GM23338 (cell line): ENCODE results near the gene LCN6. TPM values are rescaled to one million over a fixed set of nuclear protein-coding genes. Genes with fewer than 3 reads are reported as not detected.

ENCODE experiments used
- ATAC-seq: fragments of 200-7000 bp; cut with Tn5 transposase; 3 replicates; pipeline ENCODE4 v1.9.1; 2020
- DNase-seq: peaks from one replicate; pipeline ENCODE4 v3.0.0-alpha.2; 2015; ENCODE audit warnings: low spot score
- H2AFZ ChIP-seq: fragments of 200-600 bp; sonication (generic); 2 replicates; pipeline ENCODE4 v1.8.0; 2016; ENCODE audit warnings: antibody characterized with exemption, mild to moderate bottlenecking, moderate library complexity
- H3F3A ChIP-seq: fragments of 200-600 bp; sonication (generic); replicated peaks from 2 replicates; pipeline ENCODE4 v1.8.0; 2017; ENCODE audit warnings: antibody characterized with exemption, mixed run types, low read depth
- H3K27ac ChIP-seq: fragments of 200-600 bp; sonication (generic); 2 replicates; pipeline ENCODE4 v1.6.1; 2016; ENCODE audit warnings: low read depth
- H3K27me3 ChIP-seq: fragments of 200-600 bp; sonication (generic); 2 replicates; pipeline ENCODE4 v1.8.0; 2016; ENCODE audit warnings: mild to moderate bottlenecking, mixed run types, moderate library complexity; ENCODE audit not compliant: insufficient read depth
- H3K36me3 ChIP-seq: fragments of 200-600 bp; sonication (generic); 2 replicates; pipeline ENCODE4 v1.8.0; 2016; ENCODE audit warnings: mild to moderate bottlenecking; ENCODE audit not compliant: insufficient read depth
- H3K4me1 ChIP-seq: fragments of 200-600 bp; sonication (generic); 2 replicates; pipeline ENCODE4 v1.8.0; 2016; ENCODE audit warnings: mild to moderate bottlenecking, moderate library complexity; ENCODE audit not compliant: insufficient read depth
- H3K4me2 ChIP-seq: fragments of 200-600 bp; sonication (generic); 2 replicates; pipeline ENCODE4 v1.7.1; 2017; ENCODE audit warnings: mixed run types
- H3K4me3 ChIP-seq: fragments of 200-600 bp; sonication (generic); 2 replicates; pipeline ENCODE4 v1.6.1; 2016; ENCODE audit warnings: mixed run types
- H3K79me2 ChIP-seq: fragments of 200-600 bp; sonication (generic); replicated peaks from 2 replicates; pipeline ENCODE4 v1.8.0; 2017; ENCODE audit warnings: mild to moderate bottlenecking; ENCODE audit not compliant: insufficient read depth
- H3K9me2 ChIP-seq: fragments of 200-600 bp; sonication (generic); 2 replicates; pipeline ENCODE4 v1.8.0; 2017; ENCODE audit not compliant: insufficient read depth
- H4K20me1 ChIP-seq: fragments of 200-600 bp; sonication (generic); replicated peaks from 2 replicates; pipeline ENCODE4 v1.8.0; 2017; ENCODE audit warnings: mild to moderate bottlenecking; ENCODE audit not compliant: insufficient read depth
- H3K27ac Mint-ChIP-seq: 2 replicates; pipeline ENCODE4 v1.8.0; 2020; ENCODE audit warnings: inconsistent platforms, mild to moderate bottlenecking, moderate library complexity, mixed read lengths
- H3K27me3 Mint-ChIP-seq: 3 replicates; pipeline ENCODE4 v1.8.0; 2022; ENCODE audit warnings: low read depth, mild to moderate bottlenecking, moderate library complexity, mixed read lengths, inconsistent platforms; ENCODE audit not compliant: insufficient read depth, poor library complexity
- H3K36me3 Mint-ChIP-seq: 3 replicates; pipeline ENCODE4 v1.8.0; 2021; ENCODE audit warnings: low read depth, mild to moderate bottlenecking, inconsistent platforms, moderate library complexity, mixed read lengths
- H3K4me1 Mint-ChIP-seq: 3 replicates; pipeline ENCODE4 v1.8.0; 2020; ENCODE audit warnings: mild to moderate bottlenecking, inconsistent platforms, mixed read lengths
- H3K4me3 Mint-ChIP-seq: 3 replicates; pipeline ENCODE4 v1.8.0; 2021; ENCODE audit warnings: moderate library complexity, mild to moderate bottlenecking, inconsistent platforms, mixed read lengths
- H3K9me3 Mint-ChIP-seq: 3 replicates; pipeline ENCODE4 v1.8.0; 2020; ENCODE audit warnings: moderate library complexity, mild to moderate bottlenecking, inconsistent platforms, mixed read lengths
- CREB1 ChIP-seq: fragments of 250-450 bp; sonication (Bioruptor Pico); IDR thresholded peaks from 2 replicates; pipeline ENCODE4 v1.5.0; 2020; ENCODE audit warnings: low read depth, mild to moderate bottlenecking, moderate library complexity
- EZH2 ChIP-seq: fragments of 200-600 bp; sonication (generic); IDR thresholded peaks from one replicate; pipeline ENCODE4 v1.8.0; 2017; ENCODE audit warnings: antibody characterized with exemption, mild to moderate bottlenecking, low read depth; ENCODE audit not compliant: unreplicated experiment
- EZH2phosphoT487 ChIP-seq: fragments of 200-600 bp; sonication (generic); IDR thresholded peaks from one replicate; pipeline ENCODE4 v1.8.1; 2018; ENCODE audit warnings: antibody characterized with exemption; ENCODE audit not compliant: unreplicated experiment
- JUNB ChIP-seq: IDR thresholded peaks from one replicate; pipeline ENCODE4 v1.6.1; 2016; ENCODE audit warnings: antibody characterized with exemption; ENCODE audit not compliant: unreplicated experiment
- NANOG ChIP-seq: IDR thresholded peaks from 2 replicates; pipeline ENCODE4 v1.6.1; 2016; ENCODE audit warnings: antibody characterized with exemption, borderline replicate concordance
- POLR2AphosphoS5 ChIP-seq: IDR thresholded peaks from 2 replicates; pipeline ENCODE4 v1.6.1; 2016; ENCODE audit warnings: antibody characterized with exemption, low read depth
- REST ChIP-seq: IDR thresholded peaks from one replicate; pipeline ENCODE4 v1.6.1; 2018; ENCODE audit warnings: antibody characterized with exemption; ENCODE audit not compliant: unreplicated experiment
- STAT1 ChIP-seq: IDR thresholded peaks from one replicate; pipeline ENCODE4 v1.6.1; 2016; ENCODE audit warnings: antibody characterized with exemption; ENCODE audit not compliant: unreplicated experiment
- ZNF114 ChIP-seq: fragments of 250-450 bp; sonication (Bioruptor Pico); IDR thresholded peaks from 2 replicates; pipeline ENCODE4 v1.5.0; 2020; ENCODE audit warnings: mild to moderate bottlenecking, moderate library complexity
- ZNF331 ChIP-seq: fragments of 250-450 bp; sonication (Bioruptor Pico); IDR thresholded peaks from 2 replicates; pipeline ENCODE4 v1.5.0; 2020; ENCODE audit warnings: low read depth, mild to moderate bottlenecking, moderate library complexity
- ZNF462 ChIP-seq: fragments of 250-450 bp; sonication (Bioruptor Pico); IDR thresholded peaks from 2 replicates; pipeline ENCODE4 v1.5.0; 2020; ENCODE audit warnings: mild to moderate bottlenecking, moderate library complexity
- polyA plus RNA-seq: library from polyadenylated mRNA; unstranded; fragments of >200 nt; fragmentation: Nextera tagmentation; extraction: Ambion mirVana; gene quantifications from 2 replicates; pipeline ENCODE4 v1.2.1, GENCODE V29; 2016
- total RNA-seq: library from RNA; depleted of rRNA; stranded (reverse); fragments of >200 nt; shearing (Covaris generic); gene quantifications from 2 replicates; pipeline ENCODE4 v1.2.3, GENCODE V29; 2014
- TF ChIP-seq, protein P1 (sequence below): IDR thresholded peaks from 2 replicates; pipeline ENCODE4 v1.6.1; 2016; ENCODE audit warnings: antibody characterized with exemption
- TF ChIP-seq, protein P2 (sequence below), 2 experiments: fragments of 200-600 bp in 1 of 2; sonication (generic) in 1 of 2; conservative IDR thresholded peaks; 2 replicates each; pipeline versions ENCODE4 v1.5.1 to v1.6.1; 2016 to 2017; ENCODE audit warnings: antibody characterized with exemption in 2 of 2, low read depth in 2 of 2, mild to moderate bottlenecking in 2 of 2, moderate library complexity in 1 of 2

Gene LCN6
- total and polyA plus RNA-seq, 2 experiments from 2014 or later = not detected

- Histone ChIP-seq H3K9me2 (no peaks in the 10 kb centered on the region), H3K36me3 (no peaks in the 10 kb centered on the region), H3K27ac (no peak overlapping the region), H3K4me2 (peak overlapping the region; percentile 90), H3K79me2 (peaks cover 10% of the 10 kb centered on the region; the same call in 1 of the 2 replicates), H3K27me3 (peaks cover 13% of the 10 kb centered on the region), H2AFZ (no peak overlapping the region), H3K4me1 (peaks cover 4% of the 10 kb centered on the region; the same call in 1 of the 2 replicates), H3K4me3 (peak overlapping the region; percentile 75), H4K20me1 (peaks cover 11% of the 10 kb centered on the region), H3F3A (0 out of 2 replicates have a peak, but pooled peaks cover 7% of the 10 kb centered on the region)
- DNase-seq = no peak
- H3K4me3 Mint-ChIP-seq = peak overlapping the region; percentile 71
- no peak overlapping the region for H3K27ac Mint-ChIP-seq
- H3K36me3 Mint-ChIP-seq = peaks cover 3% of the 10 kb centered on the region; the same call in 1 of the 3 replicates
- H3K4me1 Mint-ChIP-seq = peaks cover 5% of the 10 kb centered on the region
- H3K9me3 Mint-ChIP-seq = no peaks in the 10 kb centered on the region
- peaks cover 20% of the 10 kb centered on the region for H3K27me3 Mint-ChIP-seq
- peak; percentile 6 for ATAC-seq
- TF ChIP-seq POLR2AphosphoS5 (no peak), JUNB (no peak), ZNF462 (CRISPR knock-in tag) (no peak), REST (no peak), NANOG (no peak), STAT1 (no peak), ZNF114 (no peak), EZH2phosphoT487 (no peak), ZNF331 (CRISPR knock-in tag) (no peak), EZH2 (no peak), CREB1 (CRISPR knock-in tag) (no peak)
- TF ChIP-seq, protein P1, sequence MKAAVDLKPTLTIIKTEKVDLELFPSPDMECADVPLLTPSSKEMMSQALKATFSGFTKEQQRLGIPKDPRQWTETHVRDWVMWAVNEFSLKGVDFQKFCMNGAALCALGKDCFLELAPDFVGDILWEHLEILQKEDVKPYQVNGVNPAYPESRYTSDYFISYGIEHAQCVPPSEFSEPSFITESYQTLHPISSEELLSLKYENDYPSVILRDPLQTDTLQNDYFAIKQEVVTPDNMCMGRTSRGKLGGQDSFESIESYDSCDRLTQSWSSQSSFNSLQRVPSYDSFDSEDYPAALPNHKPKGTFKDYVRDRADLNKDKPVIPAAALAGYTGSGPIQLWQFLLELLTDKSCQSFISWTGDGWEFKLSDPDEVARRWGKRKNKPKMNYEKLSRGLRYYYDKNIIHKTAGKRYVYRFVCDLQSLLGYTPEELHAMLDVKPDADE = no peak
- TF ChIP-seq, protein P2, sequence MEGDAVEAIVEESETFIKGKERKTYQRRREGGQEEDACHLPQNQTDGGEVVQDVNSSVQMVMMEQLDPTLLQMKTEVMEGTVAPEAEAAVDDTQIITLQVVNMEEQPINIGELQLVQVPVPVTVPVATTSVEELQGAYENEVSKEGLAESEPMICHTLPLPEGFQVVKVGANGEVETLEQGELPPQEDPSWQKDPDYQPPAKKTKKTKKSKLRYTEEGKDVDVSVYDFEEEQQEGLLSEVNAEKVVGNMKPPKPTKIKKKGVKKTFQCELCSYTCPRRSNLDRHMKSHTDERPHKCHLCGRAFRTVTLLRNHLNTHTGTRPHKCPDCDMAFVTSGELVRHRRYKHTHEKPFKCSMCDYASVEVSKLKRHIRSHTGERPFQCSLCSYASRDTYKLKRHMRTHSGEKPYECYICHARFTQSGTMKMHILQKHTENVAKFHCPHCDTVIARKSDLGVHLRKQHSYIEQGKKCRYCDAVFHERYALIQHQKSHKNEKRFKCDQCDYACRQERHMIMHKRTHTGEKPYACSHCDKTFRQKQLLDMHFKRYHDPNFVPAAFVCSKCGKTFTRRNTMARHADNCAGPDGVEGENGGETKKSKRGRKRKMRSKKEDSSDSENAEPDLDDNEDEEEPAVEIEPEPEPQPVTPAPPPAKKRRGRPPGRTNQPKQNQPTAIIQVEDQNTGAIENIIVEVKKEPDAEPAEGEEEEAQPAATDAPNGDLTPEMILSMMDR (conservative IDR thresholded peaks at IDR 0.05; ENCODE audit: low read depth in 2 of 2) = no peak
Observed at GRCh38 chr9:136712690-136713544, 35.4 kb downstream of the LCN6 start.
